Endothelial cell of umbilical vein (primary cell): ENCODE measurements around the gene MED7. TPM values are rescaled to one million over a fixed set of nuclear protein-coding genes. Genes with fewer than 3 reads are reported as not detected.

Experiments
- Bru-seq: library from RNA; stranded (reverse); fragments of 400-500 nt; gene quantifications from one replicate; lab custom pipeline; 2021; lab: Mats Ljungman, UMichigan
- BruChase-seq, 2 experiments: library from RNA; stranded (reverse); fragments of 400-500 nt; gene quantifications; one replicate each; lab custom pipeline; 2021; lab: Mats Ljungman, UMichigan
- BruUV-seq: library from RNA; stranded (reverse); fragments of 400-500 nt; replicated peaks from 2 replicates; lab custom pipeline; 2021; lab: Mats Ljungman, UMichigan
- CTCF ChIA-PET: fragments of 300-600, 350-600 bp; sonication (Branson Sonifier 250); formaldehyde crosslinking; loops from one replicate; lab custom pipeline; 2021; ENCODE audit warnings: antibody characterized with exemption, inconsistent platforms; lab: Charles Lee
- POLR2A ChIA-PET: fragments of 300-600, 350-600 bp; sonication (Branson Sonifier 250); formaldehyde crosslinking; loops from one replicate; lab custom pipeline; 2021; ENCODE audit warnings: antibody characterized with exemption, inconsistent platforms; lab: Charles Lee
- DNase-seq: peaks from one replicate; pipeline ENCODE4 v3.0.0-alpha.2; 2011; ENCODE audit warnings: low read depth, low spot score
- FAIRE-seq: peaks from 2 replicates; lab custom pipeline; 2011; peaks lifted over from hg19 to GRCh38; lab: Jason Lieb, UNC
- H2AFZ ChIP-seq: 2 replicates; pipeline ENCODE4 v1.6.0; 2012; ENCODE audit warnings: low read depth, low read length, control low read depth, inconsistent platforms
- H3K27ac ChIP-seq: 2 replicates; pipeline ENCODE4 v1.5.1; 2011; ENCODE audit warnings: low read depth, mild to moderate bottlenecking, control low read depth, low read length, moderate library complexity; ENCODE audit not compliant: insufficient read depth
- H3K27me3 ChIP-seq, 2 experiments: 2 replicates each; pipeline versions ENCODE4 v1.6.0 to v1.6.1; 2011; ENCODE audit warnings: low read length in 2 of 2, mixed read lengths in 1 of 2; ENCODE audit not compliant: control insufficient read depth in 2 of 2, insufficient read depth in 2 of 2
- H3K36me3 ChIP-seq, 2 experiments: 2 replicates in 1 of 2; 3 replicates in 1 of 2; pipeline ENCODE4 v1.5.1; 2011; ENCODE audit warnings: low read length in 2 of 2, mild to moderate bottlenecking in 1 of 2, moderate library complexity in 1 of 2; ENCODE audit not compliant: control insufficient read depth in 2 of 2, insufficient read depth in 2 of 2; ENCODE audit errors: extremely low read depth in 1 of 2
- H3K4me1 ChIP-seq: 3 replicates; pipeline ENCODE4 v1.5.1; 2011; ENCODE audit warnings: mild to moderate bottlenecking, low read length; ENCODE audit not compliant: control insufficient read depth, insufficient read depth; ENCODE audit errors: extremely low read depth
- H3K4me2 ChIP-seq: 2 replicates; pipeline ENCODE4 v1.6.1; 2011; ENCODE audit warnings: low read length, control low read depth, mixed read lengths; ENCODE audit not compliant: insufficient read depth
- H3K4me3 ChIP-seq, 3 experiments: fragments of 200-600 bp in 1 of 3; sonication (generic), shearing (Covaris generic) in 1 of 3; replicated peaks in 1 of 3; 2 replicates each; pipeline ENCODE4 v1.5.1; 2011 to 2016; ENCODE audit warnings: control low read depth in 3 of 3, low read length in 3 of 3, mild to moderate bottlenecking in 2 of 3, inconsistent platforms in 1 of 3, low read depth in 1 of 3, moderate library complexity in 1 of 3; ENCODE audit not compliant: insufficient read depth in 1 of 3
- H3K79me2 ChIP-seq: 2 replicates; pipeline ENCODE4 v1.6.0; 2012; ENCODE audit warnings: low read length, inconsistent platforms; ENCODE audit not compliant: control insufficient read depth, insufficient read depth
- H3K9ac ChIP-seq: replicated peaks from 2 replicates; pipeline ENCODE3; 2011; ENCODE audit warnings: low read length, control low read depth; ENCODE audit not compliant: insufficient read depth; ENCODE audit errors: extremely low read depth
- H3K9me1 ChIP-seq: replicated peaks from 3 replicates; pipeline ENCODE4 v1.6.0; 2011; ENCODE audit warnings: mild to moderate bottlenecking, low read length; ENCODE audit not compliant: control insufficient read depth, insufficient read depth; ENCODE audit errors: extremely low read depth
- H3K9me3 ChIP-seq: replicated peaks from 2 replicates; pipeline ENCODE4 v1.5.1; 2012; ENCODE audit warnings: low read length, inconsistent platforms; ENCODE audit not compliant: control insufficient read depth, insufficient read depth
- H4K20me1 ChIP-seq: replicated peaks from 2 replicates; pipeline ENCODE3; 2011; ENCODE audit warnings: mild to moderate bottlenecking, low read length; ENCODE audit not compliant: control insufficient read depth, insufficient read depth; ENCODE audit errors: extremely low read depth
- MAX ChIP-seq: IDR thresholded peaks from 2 replicates; pipeline ENCODE4 v1.6.1; 2011; ENCODE audit not compliant: insufficient read depth, insufficient read length
- MYC ChIP-seq: IDR thresholded peaks from one replicate; pipeline ENCODE4 v1.6.1; 2011; ENCODE audit warnings: mild to moderate bottlenecking, low read depth, low read length
- POLR2A ChIP-seq: IDR thresholded peaks from 2 replicates; pipeline ENCODE4 v1.6.1; 2012; ENCODE audit warnings: low read depth, mild to moderate bottlenecking, control low read depth, low read length
- POLR2AphosphoS5 ChIP-seq: IDR thresholded peaks from 2 replicates; pipeline ENCODE4 v1.6.1; 2012; ENCODE audit warnings: low read depth, mild to moderate bottlenecking, control low read depth, low read length, moderate library complexity; ENCODE audit not compliant: insufficient read depth
- dilution Hi-C: fragments of 300-500 bp; cut with MboI; formaldehyde crosslinking; loops from one replicate; pipeline ENCODE4 v1.15.0; 2019; ENCODE audit warnings: low sequenced_read_pairs; ENCODE audit not compliant: extremely low pct_ligation_motif_present
- intact Hi-C: fragments of 100-400 bp; cut with micrococcal nuclease; formaldehyde crosslinking; loops from one replicate; pipeline ENCODE4 v1.10.0; 2022
- long read RNA-seq: library from polyadenylated mRNA; stranded (forward); transcript quantifications from one replicate; pipeline ENCODE4 v2.0.0, GENCODE V29; 2021
- polyA minus RNA-seq, 3 experiments: library from RNA; depleted of rRNA, polyadenylated mRNA; stranded (reverse); fragments of >200 nt; gene quantifications; 1 replicate in 1 of 3; 2 replicates in 2 of 3; pipeline ENCODE4 v1.2.3, GENCODE V29; 2011
- polyA plus RNA-seq, 4 experiments: library from polyadenylated mRNA; depleted of rRNA in 3 of 4; stranded (reverse) in 3 of 4; unstranded in 1 of 4; fragments of >200 nt; gene quantifications; 2 replicates each; pipeline versions ENCODE4 v1.2.1 to v1.2.3, GENCODE V29; 2011 to 2012; ENCODE audit warnings: missing spikeins in 1 of 4
- total RNA-seq: library from RNA; stranded (reverse); gene quantifications from 2 replicates; pipeline ENCODE4 v1.2.3, GENCODE V29; 2021

Gene MED7, protein sequence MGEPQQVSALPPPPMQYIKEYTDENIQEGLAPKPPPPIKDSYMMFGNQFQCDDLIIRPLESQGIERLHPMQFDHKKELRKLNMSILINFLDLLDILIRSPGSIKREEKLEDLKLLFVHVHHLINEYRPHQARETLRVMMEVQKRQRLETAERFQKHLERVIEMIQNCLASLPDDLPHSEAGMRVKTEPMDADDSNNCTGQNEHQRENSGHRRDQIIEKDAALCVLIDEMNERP
- total RNA-seq (7.4 and 9.2 TPM in 2 replicates), polyA plus RNA-seq (3.9 and 4.3 TPM in 2 replicates), polyA minus RNA-seq (4.6 and 4.9 TPM in 2 replicates), Bru-seq, nascent RNA (percentile 70 among the genes with signal in this experiment), BruChase-seq, experiment 1, labeled RNA remaining after a 6-hour chase (percentile 62 among the genes with signal in this experiment), BruChase-seq, experiment 2, labeled RNA remaining after a 2-hour chase (percentile 76 among the genes with signal in this experiment)
- polyA plus RNA-seq (2011; cell fraction: cytosol; rRNA removed) = 4.9 and 6.5 TPM in 2 replicates
- polyA plus RNA-seq (2011; cell fraction: nucleus; rRNA removed) = 3.4 and 4.2 TPM in 2 replicates
- polyA plus RNA-seq (2012) = 6.6 and 11.5 TPM in 2 replicates
- polyA minus RNA-seq (2011; cell fraction: cytosol; rRNA and poly(A)+ RNA removed) = 2.3 TPM
- 2.4 and 3.9 TPM in 2 replicates for polyA minus RNA-seq (2011; cell fraction: nucleus; rRNA and poly(A)+ RNA removed)
- long read RNA-seq, transcript MED7-201 (2 exons, 2,402 nt) = major isoform, 28 of 40 reads
- long read RNA-seq, partial matches to known transcripts = 0 of 40 reads
- long read RNA-seq, other reads (novel, unspliced or antisense) = 10 of 40 reads

- Histone ChIP-seq H3K27me3 (no peaks in the 10 kb centered on the region), H3K36me3 (peaks cover 0 to 2% of the 10 kb centered on the region in 2 experiments), H3K4me1 (peaks cover 6% of the 10 kb centered on the region), H3K79me2 (peaks cover 21% of the 10 kb centered on the region), H3K27ac (peak within 1 kb of the TSS; percentile 79), H3K9me1 (no peaks in the 10 kb centered on the region), H3K4me3 (peak within 1 kb of the TSS; percentile 77 to 90 (median 79)), H2AFZ (peak within 1 kb of the TSS; percentile 90), H3K9ac (peak within 1 kb of the TSS; percentile 87), H4K20me1 (no peaks in the 10 kb centered on the region), H3K4me2 (peak within 1 kb of the TSS; percentile 96), H3K9me3 (no peaks in the 10 kb centered on the region)
- FAIRE-seq = peak; percentile 100
- intact Hi-C loops (loop anchor here (5.0 kb wide), 2 partner anchors 125 to 590 kb away; partner anchors contain the start of genes CYFIP2 and THG1L), dilution Hi-C loops (no loop called here)
- POLR2A ChIA-PET = interaction anchor here (0.8 kb wide), 1 partner anchor 10 kb away, joined by 3 read pairs; no protein-coding TSS in a partner anchor
- TF ChIP-seq MYC (no peak), POLR2A (peak; percentile 80), MAX (no peak), POLR2AphosphoS5 (peak; percentile 61)
- CTCF ChIA-PET = interaction anchor here (2.6 kb wide), 1 partner anchor 10 kb away, joined by 13 read pairs; no protein-coding TSS in a partner anchor
- BruUV-seq = TSS peak; percentile 81
- peak; percentile 99 for DNase-seq
Observed at GRCh38 chr5:157142317-157143126, at the start of gene MED7. MED7 (minus strand) TSS chr5:157142865; CDS start chr5:157139431, 3,434 bp downstream.
